Measurements from ENCODE around the gene MZF1.
"Not testable (repeated sequence)": the region's sequence is repeated elsewhere in the genome, so short reads cannot be mapped to it uniquely, and the experiment has no call there.

Gene MZF1

GRCh38 chr19:58554494-58555368 lies 18.4 kb downstream of the MZF1 start, which contains the start of gene CHMP2A:
Gene CHMP2A, minus strand, starts transcription at chr19:58555105. Its CDS starts 893 bp downstream, at chr19:58554212.
- DNase-seq: no peak

DNA sequence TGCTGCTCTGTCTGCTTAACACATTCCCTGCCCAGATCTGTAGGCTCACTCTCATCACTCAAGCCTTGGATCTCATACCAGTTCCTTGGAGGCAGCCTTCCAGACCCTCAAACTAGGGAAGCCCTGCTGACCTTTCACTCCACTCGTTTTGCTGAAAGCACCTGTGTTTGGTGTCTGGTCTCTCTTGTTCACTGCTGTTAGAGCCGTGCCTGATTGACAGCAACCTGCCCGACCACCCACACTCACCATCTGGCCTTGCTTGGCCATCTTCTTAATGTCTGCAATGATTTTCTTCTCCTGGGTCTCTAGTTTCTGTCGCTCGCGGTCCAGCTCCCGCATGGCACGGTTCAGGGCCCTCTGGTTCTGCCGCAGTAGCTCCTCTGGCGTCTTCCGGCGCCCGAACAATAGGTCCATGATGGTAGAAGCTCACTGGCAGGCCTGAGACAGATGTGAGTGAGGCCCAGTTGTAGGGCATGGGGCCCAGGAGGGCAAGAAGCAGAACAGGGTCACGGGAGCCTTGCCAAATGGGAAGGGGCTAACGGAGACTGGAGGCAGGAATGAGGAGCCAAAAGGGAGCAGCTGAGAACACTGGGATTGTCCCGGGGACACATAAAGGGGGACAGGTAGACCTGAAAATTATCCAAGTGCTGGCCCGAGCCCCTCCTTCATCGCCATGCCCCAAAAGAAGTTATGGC lies 19.2 kb downstream of the MZF1 start:
- DNase-seq: no peak

DNA sequence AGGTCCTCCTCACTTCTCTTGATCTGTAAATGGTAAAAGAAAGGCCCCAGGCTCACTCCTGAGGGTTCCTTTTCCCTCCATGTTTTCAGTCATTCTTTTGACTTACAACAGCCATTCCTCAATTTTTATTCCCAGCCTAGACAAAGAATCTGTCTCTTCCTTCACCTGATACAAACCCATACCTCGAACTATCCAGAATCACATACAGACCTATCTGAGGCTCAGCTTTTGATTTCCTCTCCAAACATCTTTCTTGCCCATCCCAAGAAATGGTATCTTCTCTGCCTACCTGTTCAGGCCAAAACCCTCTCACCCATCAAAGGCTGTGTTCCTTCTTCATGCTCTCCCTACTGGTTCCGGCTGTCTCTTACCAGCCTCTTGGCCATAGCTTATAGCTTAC lies 20.5 kb downstream of the MZF1 start:
- DNase-seq: no peak

DNA sequence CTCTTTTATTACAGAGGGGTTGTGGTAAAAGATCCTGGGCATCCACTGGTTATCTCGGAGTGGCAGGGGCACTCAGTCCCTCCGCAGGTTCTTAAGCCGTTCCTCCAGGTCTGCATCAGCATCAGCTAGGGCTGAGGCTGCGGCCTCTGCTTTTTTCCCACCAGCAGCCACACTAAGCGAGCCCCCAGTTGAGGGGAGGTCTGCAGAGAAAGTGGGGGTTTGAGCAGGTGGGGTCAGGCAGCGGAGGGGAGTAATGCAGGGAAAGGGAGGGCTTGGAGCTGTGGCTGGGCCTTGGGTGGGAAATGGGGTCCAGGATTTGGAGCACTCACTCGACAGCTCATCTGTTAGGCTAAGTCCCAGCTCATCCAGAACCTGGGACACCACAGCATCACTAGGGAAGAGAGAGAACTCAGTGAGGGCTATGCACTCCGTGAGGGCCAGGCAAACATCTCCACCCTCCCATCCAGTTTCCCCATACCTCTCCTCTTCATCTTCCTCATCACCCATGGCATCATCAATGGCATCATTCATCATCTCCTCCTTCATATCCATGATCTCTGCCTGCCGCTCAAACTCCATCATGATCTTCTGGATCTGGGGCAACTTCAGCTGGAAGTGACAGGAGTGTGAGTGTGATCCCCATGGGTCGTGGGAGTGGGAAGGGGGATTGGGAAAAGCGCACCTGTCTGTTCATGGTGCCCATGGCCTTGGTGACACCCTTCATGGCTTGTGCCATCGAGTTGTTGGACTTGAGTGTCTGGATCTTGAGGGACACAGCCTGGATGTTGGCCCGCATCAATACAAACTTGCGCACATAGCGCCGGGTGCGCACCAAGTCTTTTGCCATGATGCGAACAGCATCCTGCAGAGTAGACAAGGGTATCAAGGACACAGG lies 21.3 kb downstream of the MZF1 start:
- no peak for DNase-seq

GRCh38 chr19:58551123-58551497 lies 22.0 kb downstream of the MZF1 start:
- no peak for DNase-seq

DNA sequence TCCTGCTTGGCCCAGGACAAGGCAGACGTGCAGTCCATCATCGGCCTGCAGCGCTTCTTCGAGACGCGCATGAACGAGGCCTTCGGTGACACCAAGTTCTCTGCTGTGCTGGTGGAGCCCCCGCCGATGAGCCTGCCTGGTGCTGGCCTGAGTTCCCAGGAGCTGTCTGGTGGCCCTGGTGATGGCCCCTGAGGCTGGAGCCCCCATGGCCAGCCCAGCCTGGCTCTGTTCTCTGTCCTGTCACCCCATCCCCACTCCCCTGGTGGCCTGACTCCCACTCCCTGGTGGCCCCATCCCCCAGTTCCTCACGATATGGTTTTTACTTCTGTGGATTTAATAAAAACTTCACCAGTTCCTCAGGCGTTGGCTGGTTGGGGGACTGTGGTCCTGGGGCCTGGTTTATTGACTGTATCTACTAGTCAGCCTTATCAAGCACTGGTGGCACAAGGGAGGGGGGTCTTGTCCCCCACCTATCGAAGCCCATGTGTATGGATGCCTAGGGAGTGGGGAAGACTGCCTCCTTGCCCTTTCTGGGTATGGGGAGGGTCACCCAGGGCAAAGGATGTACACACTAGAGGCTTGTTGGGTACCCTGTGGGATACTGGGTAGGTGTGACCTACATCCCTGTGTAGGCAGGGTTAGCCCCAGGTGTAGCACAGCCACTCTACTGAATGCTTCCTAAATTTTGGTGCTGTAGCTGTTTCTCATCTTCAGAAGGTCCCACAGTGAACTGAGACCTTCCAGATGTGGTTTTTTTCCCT lies 22.6 kb downstream of the MZF1 start:
- no peak for DNase-seq

DNA sequence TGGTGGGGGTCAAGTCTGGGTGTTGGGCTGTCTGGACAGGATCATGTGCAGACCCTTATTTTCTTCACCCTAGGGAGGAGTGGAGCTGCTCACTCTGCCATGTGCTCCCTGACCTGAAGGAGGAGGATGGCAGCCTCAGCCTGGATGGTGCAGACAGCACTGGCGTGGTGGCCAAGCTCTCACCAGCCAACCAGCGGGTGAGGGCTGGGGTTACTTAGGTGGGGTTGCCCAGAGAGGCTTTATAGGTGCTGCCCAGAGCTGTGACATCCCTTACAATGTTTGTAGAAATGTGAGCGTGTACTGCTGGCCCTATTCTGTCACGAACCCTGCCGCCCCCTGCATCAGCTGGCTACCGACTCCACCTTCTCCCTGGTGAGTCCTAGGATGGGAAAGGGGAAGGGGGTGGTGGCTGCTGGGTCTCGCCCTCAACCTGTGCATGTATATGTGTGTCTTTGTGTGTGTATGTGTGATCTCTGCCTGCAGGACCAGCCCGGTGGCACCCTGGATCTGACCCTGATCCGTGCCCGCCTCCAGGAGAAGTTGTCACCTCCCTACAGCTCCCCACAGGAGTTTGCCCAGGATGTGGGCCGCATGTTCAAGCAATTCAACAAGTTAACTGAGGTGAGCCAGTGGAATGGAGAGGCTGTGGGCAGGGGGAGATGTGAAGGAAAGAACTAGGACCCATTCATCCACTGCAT lies 23.3 kb downstream of the MZF1 start:
- DNase-seq: no peak

GRCh38 chr19:58548859-58549663 lies 24.1 kb downstream of the MZF1 start:
- no peak for DNase-seq

- DNase-seq: no peak
Measured at GRCh38 chr19:58547323-58548312, 25.5 kb downstream of the MZF1 start.

- no peak for DNase-seq
Measured at GRCh38 chr19:58546019-58546530, 27.1 kb downstream of the MZF1 start.

DNA sequence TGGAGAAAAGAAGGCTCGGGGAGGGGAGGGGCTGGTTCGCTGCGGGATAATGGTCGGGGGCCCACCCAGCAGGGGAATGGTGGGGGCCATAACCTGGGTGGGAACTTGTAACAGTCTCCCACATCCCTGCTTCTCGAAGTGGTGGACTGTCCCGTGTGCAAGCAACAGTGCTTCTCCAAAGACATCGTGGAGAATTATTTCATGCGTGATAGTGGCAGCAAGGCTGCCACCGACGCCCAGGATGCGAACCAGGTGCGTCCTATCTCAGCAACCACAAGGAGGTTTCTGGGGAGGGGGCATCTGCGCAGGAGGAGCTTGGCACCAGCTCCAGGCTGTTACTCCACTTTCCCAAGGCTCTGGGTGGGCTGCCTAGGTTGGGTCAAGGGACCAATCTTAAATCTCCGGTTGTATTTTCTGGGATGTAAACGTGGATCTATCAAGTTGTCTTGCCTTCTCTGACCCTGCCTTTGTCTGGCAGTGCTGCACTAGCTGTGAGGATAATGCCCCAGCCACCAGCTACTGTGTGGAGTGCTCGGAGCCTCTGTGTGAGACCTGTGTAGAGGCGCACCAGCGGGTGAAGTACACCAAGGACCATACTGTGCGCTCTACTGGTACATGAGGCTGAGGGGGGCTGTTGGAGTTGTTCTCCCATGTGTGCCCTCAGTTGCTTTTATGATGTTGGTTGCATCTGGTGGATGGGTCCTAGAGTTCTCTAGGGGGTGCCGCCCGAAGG lies 27.7 kb downstream of the MZF1 start:
- no peak for DNase-seq

- no peak for DNase-seq
Measured at GRCh38 chr19:58544591-58545285, 28.4 kb downstream of the MZF1 start.

- DNase-seq: no peak
Measured at GRCh38 chr19:58543826-58544590, 29.1 kb downstream of the MZF1 start, which contains the start of gene TRIM28. Gene TRIM28, plus strand, starts transcription at chr19:58544064. Its CDS starts 694 bp downstream, at chr19:58544758.

- not testable (repeated sequence) for DNase-seq
Measured at GRCh38 chr19:58542641-58543372, 30.3 kb downstream of the MZF1 start.

DNA sequence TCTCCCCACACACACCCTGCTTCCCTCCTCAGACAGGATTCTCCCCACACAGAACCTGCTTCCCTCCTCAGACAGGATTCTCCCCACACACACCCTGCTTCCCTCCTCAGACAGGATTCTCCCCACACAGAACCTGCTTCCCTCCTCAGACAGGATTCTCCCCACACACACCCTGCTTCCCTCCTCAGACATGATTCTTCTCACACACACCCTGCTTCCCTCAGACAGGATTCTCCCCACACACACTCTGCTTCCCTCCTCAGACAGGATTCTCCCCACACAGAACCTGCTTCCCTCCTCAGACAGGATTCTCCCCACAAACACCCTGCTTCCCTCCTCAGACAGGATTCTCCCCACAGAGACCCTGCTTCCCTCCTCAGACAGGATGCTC lies 34.0 kb downstream of the MZF1 start:
- not testable (repeated sequence) for DNase-seq

All from DMS53 (cell line).